ENCODE data around the gene PIK3R4. TPM values are rescaled to one million over a fixed set of nuclear protein-coding genes. Genes with fewer than 3 reads are reported as not detected.
A peak's percentile ranks its signal among the peaks of the same experiment; 100 is the strongest.

PIK3R4 gene
- total RNA-seq, 1 experiment from 2014 or later = 47.3 TPM

DNA sequence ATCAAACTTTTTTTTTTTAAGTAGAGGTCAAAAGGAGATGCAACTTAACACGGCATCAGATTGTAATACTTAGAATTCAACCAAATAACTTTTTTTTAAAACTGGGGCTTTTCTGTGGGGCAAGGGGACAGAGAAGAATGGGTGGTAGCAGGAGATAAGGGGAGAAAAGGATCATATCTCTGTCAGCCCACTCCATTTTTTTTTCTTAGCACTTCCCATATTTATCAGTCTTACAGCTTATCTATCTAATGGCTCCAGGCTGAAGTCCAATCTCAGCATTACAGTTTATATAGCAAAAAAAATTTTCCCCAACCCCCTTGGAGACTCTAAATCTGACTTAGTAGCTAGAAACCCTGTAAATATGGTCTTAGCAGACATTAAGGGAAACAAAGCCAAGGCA, 69.3 kb downstream of the PIK3R4 start:
- no peaks in the 10 kb centered on the region for H3K4me1 Mint-ChIP-seq (ENCODE audit: low read depth, unreplicated experiment)
- H3K9me3 Mint-ChIP-seq (ENCODE audit: low read depth, unreplicated experiment) = no peaks in the 10 kb centered on the region
- DNase-seq = no peak
- CTCF ChIA-PET = interaction anchor here (0.7 kb wide), 1 partner anchor 490 kb away, joined by 4 read pairs; no protein-coding TSS in a partner anchor
- intact Hi-C loops (cut with micrococcal nuclease; ENCODE audit: unreplicated experiment) = no loop called here
- peaks cover 6% of the 10 kb centered on the region for H3K36me3 Mint-ChIP-seq (ENCODE audit: insufficient read depth, unreplicated experiment)
- BruUV-seq (replicated peaks) = no TSS peak
- no peak overlapping the region for H3K27ac Mint-ChIP-seq (ENCODE audit: unreplicated experiment)
- H3K4me3 Mint-ChIP-seq (ENCODE audit: low read depth, unreplicated experiment) = no peak overlapping the region
- H3K27me3 Mint-ChIP-seq (ENCODE audit: unreplicated experiment) = no peaks in the 10 kb centered on the region
- TF ChIP-seq, protein P1, sequence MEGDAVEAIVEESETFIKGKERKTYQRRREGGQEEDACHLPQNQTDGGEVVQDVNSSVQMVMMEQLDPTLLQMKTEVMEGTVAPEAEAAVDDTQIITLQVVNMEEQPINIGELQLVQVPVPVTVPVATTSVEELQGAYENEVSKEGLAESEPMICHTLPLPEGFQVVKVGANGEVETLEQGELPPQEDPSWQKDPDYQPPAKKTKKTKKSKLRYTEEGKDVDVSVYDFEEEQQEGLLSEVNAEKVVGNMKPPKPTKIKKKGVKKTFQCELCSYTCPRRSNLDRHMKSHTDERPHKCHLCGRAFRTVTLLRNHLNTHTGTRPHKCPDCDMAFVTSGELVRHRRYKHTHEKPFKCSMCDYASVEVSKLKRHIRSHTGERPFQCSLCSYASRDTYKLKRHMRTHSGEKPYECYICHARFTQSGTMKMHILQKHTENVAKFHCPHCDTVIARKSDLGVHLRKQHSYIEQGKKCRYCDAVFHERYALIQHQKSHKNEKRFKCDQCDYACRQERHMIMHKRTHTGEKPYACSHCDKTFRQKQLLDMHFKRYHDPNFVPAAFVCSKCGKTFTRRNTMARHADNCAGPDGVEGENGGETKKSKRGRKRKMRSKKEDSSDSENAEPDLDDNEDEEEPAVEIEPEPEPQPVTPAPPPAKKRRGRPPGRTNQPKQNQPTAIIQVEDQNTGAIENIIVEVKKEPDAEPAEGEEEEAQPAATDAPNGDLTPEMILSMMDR (IDR thresholded peaks at IDR 0.05; ENCODE audit: unreplicated experiment) = no peak

DNA sequence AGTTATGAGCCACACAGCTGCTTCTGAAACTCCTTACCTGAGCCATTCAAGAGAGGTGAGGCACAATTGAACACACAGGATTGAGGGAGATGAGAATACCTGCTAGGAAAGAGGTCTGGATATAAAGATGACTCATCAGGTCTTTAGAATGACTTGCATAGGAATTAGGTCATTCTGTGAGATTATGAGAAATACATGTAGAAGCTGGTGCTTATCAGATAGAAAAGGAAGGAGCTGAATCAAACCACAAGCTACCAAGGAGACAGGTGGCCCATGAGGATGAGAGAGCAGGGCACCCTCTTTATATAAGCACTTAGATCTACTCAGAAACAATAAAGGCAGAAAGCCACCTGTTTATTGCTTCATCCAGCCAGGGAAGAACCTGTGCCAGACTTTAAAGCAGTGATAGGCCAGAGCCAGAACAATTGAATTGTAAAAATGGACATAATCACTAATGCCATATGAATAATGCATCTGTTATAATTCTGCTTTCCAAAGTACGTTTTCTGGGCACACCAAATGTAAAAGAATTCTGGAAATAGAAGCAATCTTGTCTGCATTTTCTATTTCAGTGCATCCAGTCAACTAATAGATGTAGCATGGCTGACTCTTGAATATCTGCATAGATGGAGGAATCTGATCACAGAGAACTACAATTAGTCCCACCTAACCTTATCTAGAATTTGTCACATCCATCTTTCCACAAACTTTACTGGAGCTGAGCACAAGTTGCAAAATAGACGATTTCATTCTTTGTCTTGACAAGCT, 74.9 kb downstream of the PIK3R4 start:
- Mint-ChIP-seq H3K27me3 (ENCODE audit: unreplicated experiment) (no peaks in the 10 kb centered on the region), H3K36me3 (ENCODE audit: insufficient read depth, unreplicated experiment) (peaks cover 13% of the 10 kb centered on the region), H3K27ac (ENCODE audit: unreplicated experiment) (peak overlapping the region; percentile 5), H3K4me3 (ENCODE audit: low read depth, unreplicated experiment) (no peak overlapping the region), H3K9me3 (ENCODE audit: low read depth, unreplicated experiment) (no peaks in the 10 kb centered on the region), H3K4me1 (ENCODE audit: low read depth, unreplicated experiment) (peaks cover 5% of the 10 kb centered on the region)
- CTCF ChIA-PET = interaction anchor here (1.5 kb wide), 1 partner anchor 16 kb away, joined by 3 read pairs; no protein-coding TSS in a partner anchor
- intact Hi-C loops (cut with micrococcal nuclease; ENCODE audit: unreplicated experiment) = no loop called here
- TF ChIP-seq, protein P1 (IDR thresholded peaks at IDR 0.05; ENCODE audit: unreplicated experiment) = no peak
- no TSS peak for BruUV-seq (replicated peaks)
- DNase-seq = no peak

DNA sequence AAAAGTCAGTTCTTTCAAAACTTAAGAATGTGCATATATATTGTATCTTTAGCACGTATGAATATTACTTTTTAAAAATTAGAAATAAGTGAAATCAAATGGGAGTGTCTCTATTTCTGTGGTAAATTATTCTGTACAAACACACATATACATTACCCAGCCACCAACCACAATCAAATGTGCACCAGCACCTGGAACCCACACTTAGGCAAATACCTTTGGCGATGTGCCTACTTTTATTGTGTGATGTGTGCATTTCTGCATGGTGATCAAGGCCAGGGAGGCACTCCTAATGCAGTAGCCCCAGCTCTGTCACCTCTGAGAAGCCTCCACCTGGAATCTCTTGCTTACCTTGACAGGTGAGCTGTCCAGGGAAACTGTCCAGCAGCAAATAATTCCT, 76.9 kb downstream of the PIK3R4 start:
- Mint-ChIP-seq H3K36me3 (ENCODE audit: insufficient read depth, unreplicated experiment) (peaks cover 7% of the 10 kb centered on the region), H3K9me3 (ENCODE audit: low read depth, unreplicated experiment) (no peaks in the 10 kb centered on the region), H3K4me1 (ENCODE audit: low read depth, unreplicated experiment) (peaks cover 11% of the 10 kb centered on the region), H3K4me3 (ENCODE audit: low read depth, unreplicated experiment) (no peak overlapping the region), H3K27me3 (ENCODE audit: unreplicated experiment) (no peaks in the 10 kb centered on the region), H3K27ac (ENCODE audit: unreplicated experiment) (no peak overlapping the region)
- TF ChIP-seq, protein P1 (IDR thresholded peaks at IDR 0.05; ENCODE audit: unreplicated experiment) = no peak
- no peak for DNase-seq
- no TSS peak for BruUV-seq (replicated peaks)
- intact Hi-C loops (cut with micrococcal nuclease; ENCODE audit: unreplicated experiment) = loop anchor here (10.0 kb wide), 1 partner anchor 395 kb away; no protein-coding TSS in a partner anchor
- CTCF ChIA-PET = no interaction called here

DNA sequence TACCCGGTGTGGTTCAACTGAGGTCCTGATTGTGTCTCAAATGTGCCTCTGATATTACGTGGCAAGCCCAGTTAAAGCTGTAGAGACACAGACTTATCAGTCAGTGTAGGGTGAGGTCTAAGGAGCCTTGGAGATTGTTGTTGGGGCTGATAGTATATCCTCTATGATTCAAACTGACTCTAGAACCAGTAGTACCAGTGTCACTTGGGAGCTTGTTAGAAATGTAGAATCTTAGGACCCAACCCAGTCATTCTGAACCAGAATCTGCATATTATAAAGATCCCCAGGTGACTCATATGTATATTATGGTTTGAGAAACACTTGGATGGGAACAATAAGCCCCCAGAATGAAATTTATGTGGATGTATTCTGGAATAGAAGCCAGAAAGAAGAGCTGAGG, 83.5 kb downstream of the PIK3R4 start:
- Mint-ChIP-seq H3K27me3 (ENCODE audit: unreplicated experiment) (no peaks in the 10 kb centered on the region), H3K27ac (ENCODE audit: unreplicated experiment) (no peak overlapping the region), H3K36me3 (ENCODE audit: insufficient read depth, unreplicated experiment) (no peaks in the 10 kb centered on the region), H3K9me3 (ENCODE audit: low read depth, unreplicated experiment) (no peaks in the 10 kb centered on the region), H3K4me1 (ENCODE audit: low read depth, unreplicated experiment) (peaks cover 6% of the 10 kb centered on the region), H3K4me3 (ENCODE audit: low read depth, unreplicated experiment) (no peak overlapping the region)
- intact Hi-C loops (cut with micrococcal nuclease; ENCODE audit: unreplicated experiment) = loop anchor here (10.0 kb wide), 1 partner anchor 388 kb away; no protein-coding TSS in a partner anchor
- CTCF ChIA-PET = interaction anchor here (0.6 kb wide), 1 partner anchor 726 kb away, joined by 3 read pairs; no protein-coding TSS in a partner anchor
- TF ChIP-seq, protein P1 (IDR thresholded peaks at IDR 0.05; ENCODE audit: unreplicated experiment) = no peak
- no peak for DNase-seq
- no TSS peak for BruUV-seq (replicated peaks)
